Nephron progenitor cell (in vitro differentiated cells): ENCODE data around the gene RASGRP2.
A peak's percentile ranks its signal among the peaks of the same experiment; 100 is the strongest.

ENCODE experiments used
- DNase-seq: peaks from one replicate; pipeline ENCODE4 v3.0.0; 2021
- H3K27ac Mint-ChIP-seq: 2 replicates; pipeline ENCODE4 v1.8.0; 2021; ENCODE audit warnings: mild to moderate bottlenecking, moderate library complexity, mixed read lengths
- H3K27me3 Mint-ChIP-seq: 2 replicates; pipeline ENCODE4 v1.8.0; 2021; ENCODE audit warnings: mild to moderate bottlenecking, low read depth, mixed read lengths; ENCODE audit not compliant: poor library complexity
- H3K36me3 Mint-ChIP-seq: 2 replicates; pipeline ENCODE4 v1.8.0; 2021; ENCODE audit warnings: low read depth, mixed read lengths
- H3K4me1 Mint-ChIP-seq: 2 replicates; pipeline ENCODE4 v1.8.0; 2021; ENCODE audit warnings: mixed read lengths
- H3K4me3 Mint-ChIP-seq: 2 replicates; pipeline ENCODE4 v1.8.0; 2021; ENCODE audit warnings: mild to moderate bottlenecking, moderate library complexity, mixed read lengths
- H3K9me3 Mint-ChIP-seq: 2 replicates; pipeline ENCODE4 v1.8.0; 2021; ENCODE audit warnings: mild to moderate bottlenecking, moderate library complexity, mixed read lengths
- CTCF ChIP-seq: fragments of 200-600 bp; sonication (generic); IDR thresholded peaks from 2 replicates; pipeline ENCODE4 v1.5.0; 2021; ENCODE audit warnings: antibody characterized with exemption

Gene RASGRP2

DNA sequence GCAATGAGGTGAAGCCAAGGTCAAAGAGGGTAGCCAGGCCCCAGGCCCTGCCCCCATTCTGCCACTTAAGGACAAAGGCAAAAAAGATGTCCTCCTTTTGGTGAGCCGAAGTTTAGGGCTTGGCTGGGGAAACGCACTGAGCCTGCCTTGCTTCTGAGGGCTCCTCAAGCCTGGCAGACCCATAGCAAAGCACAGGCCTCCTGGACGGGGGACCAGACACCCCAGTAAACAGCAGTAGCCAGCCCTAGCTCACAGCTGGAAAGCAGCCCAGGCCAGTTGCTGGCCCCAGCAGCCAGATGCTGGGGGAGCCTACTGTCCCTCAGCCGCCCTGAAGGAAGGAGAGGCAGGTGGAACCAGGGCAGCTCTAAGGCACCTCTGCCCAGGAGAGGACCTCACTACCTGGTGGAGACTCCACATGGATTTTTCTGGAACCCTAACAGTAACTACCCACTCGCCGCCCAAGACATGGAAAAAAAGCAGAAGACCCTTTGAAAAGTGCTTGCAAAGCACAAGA, 19.6 kb upstream of the RASGRP2 start:
- H3K36me3 Mint-ChIP-seq, result peaks cover 46% of the 10 kb centered on the region
- TF ChIP-seq CTCF, result no peak
- H3K9me3 Mint-ChIP-seq, result no peaks in the 10 kb centered on the region

DNA sequence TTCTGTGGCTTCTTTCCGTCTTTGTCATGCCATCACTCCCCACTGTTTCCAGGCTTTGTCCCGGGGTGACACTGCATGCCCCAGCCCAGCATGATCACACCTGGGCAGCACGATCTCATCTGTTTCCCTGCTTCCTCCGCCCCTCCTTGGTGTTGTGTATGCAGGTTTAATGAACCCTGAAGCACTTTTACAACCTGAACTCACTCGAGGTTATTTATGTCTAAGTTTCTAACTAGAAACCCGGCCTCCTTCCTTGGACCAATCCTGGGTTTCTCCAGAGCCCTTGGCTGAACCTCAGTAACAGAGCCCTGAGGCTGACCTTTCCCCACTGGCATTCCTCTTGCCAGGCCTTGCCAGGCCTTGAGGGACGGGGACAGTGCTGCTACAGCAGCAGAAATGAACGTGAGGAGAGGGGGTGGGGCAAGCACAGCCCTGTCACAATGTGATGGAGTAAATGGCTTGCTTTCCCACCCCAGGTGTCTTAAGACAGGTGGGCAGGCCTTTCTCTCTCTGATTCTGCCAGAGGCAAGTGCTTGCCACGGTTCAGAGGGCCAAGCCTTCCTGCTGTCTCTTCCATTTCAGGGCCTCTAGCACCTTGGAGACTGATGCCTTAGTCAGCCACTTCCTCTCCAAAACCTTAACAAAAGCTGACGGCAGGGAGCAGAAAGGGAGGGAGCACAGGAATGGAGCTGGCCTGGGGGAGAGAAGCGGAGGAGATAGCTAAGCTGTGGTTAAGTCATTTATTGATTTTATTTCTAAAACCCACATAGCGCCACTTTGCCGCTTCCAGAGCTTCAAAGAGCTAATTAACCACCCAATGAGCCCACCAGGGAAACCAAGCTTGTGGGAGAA, 19.0 kb upstream of the RASGRP2 start:
- peaks cover 39% of the 10 kb centered on the region for H3K36me3 Mint-ChIP-seq
- H3K4me3 Mint-ChIP-seq, result peak overlapping the region; percentile 68
- H3K27ac Mint-ChIP-seq, result peak overlapping the region; percentile 46
- H3K27me3 Mint-ChIP-seq, result peaks cover 3% of the 10 kb centered on the region
- H3K4me1 Mint-ChIP-seq, result peaks cover 97% of the 10 kb centered on the region
- no peaks in the 10 kb centered on the region for H3K9me3 Mint-ChIP-seq
- no peak for TF ChIP-seq CTCF
- peak; percentile 63 for DNase-seq

More for the DNA sequence above, 19.6 kb upstream of the RASGRP2 start:
- peak; percentile 12 for DNase-seq
- Mint-ChIP-seq H3K4me1 (peaks cover 97% of the 10 kb centered on the region), H3K4me3 (peak overlapping the region; percentile 44), H3K27me3 (peaks cover 3% of the 10 kb centered on the region), H3K27ac (peak overlapping the region; percentile 46)

GRCh38 chr11:64762277-64762673, 18.3 kb upstream of the RASGRP2 start:
- Mint-ChIP-seq H3K27ac (peak overlapping the region; percentile 46), H3K27me3 (peaks cover 3% of the 10 kb centered on the region), H3K4me3 (peak overlapping the region; percentile 68), H3K4me1 (peaks cover 97% of the 10 kb centered on the region), H3K9me3 (no peaks in the 10 kb centered on the region), H3K36me3 (peaks cover 33% of the 10 kb centered on the region)
- no peak for DNase-seq
- TF ChIP-seq CTCF, result no peak

DNA sequence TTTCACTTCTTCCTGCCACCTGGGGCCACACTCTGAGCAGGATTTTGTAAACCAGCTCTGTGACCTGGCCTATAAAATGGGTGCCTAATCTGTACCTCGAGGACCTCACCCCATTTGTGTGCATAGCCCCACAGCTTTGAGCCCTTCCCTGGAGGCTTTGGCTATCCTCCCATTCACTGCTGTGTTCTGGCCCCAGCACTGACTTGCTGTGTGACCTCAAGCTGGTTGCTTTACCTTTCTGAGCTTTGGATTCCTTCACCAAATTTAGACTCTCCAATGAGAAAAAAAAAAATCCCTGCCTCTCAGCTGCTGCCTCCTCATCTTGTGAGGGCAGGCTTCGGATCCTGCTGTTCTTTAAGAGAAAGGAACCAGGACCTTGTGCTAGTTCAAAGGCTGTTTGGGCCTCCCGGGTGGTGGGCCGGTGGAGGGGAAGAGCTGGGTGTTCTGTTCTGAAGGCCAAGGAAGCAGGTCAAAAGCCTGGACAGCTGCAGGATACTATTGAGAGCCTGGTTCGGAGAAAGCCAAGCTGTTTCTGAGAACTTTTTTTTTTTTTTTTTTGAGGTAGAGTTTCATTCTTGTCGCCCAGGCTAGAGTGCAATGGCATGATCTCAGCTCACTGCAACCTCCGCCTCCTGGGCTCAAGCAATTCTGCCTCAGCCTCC, 16.9 kb upstream of the RASGRP2 start:
- no peak for DNase-seq
- Mint-ChIP-seq H3K36me3 (peaks cover 25% of the 10 kb centered on the region), H3K27me3 (peaks cover 3% of the 10 kb centered on the region), H3K27ac (peak overlapping the region; percentile 94), H3K4me3 (no peak overlapping the region), H3K4me1 (peaks cover 100% of the 10 kb centered on the region), H3K9me3 (no peaks in the 10 kb centered on the region)
- no peak for TF ChIP-seq CTCF

GRCh38 chr11:64759722-64760719, 16.1 kb upstream of the RASGRP2 start, which contains the start of gene PYGM:
TSS of gene PYGM (minus strand) at chr11:64759974. CDS start at chr11:64759898, 76 bp downstream.
- peak within 1 kb of the TSS; percentile 74 for H3K4me3 Mint-ChIP-seq
- no peaks in the 10 kb centered on the region for H3K9me3 Mint-ChIP-seq
- no peak for TF ChIP-seq CTCF
- H3K27ac Mint-ChIP-seq, result peak within 1 kb of the TSS; percentile 81
- peaks cover 99% of the 10 kb centered on the region for H3K4me1 Mint-ChIP-seq
- peak; percentile 77 for DNase-seq
- H3K36me3 Mint-ChIP-seq, result peaks cover 18% of the 10 kb centered on the region
- peaks cover 3% of the 10 kb centered on the region for H3K27me3 Mint-ChIP-seq
